ENCODE results near the gene PRDM4.
"Not testable (repeated sequence)": the region's sequence is repeated elsewhere in the genome, so short reads cannot be mapped to it uniquely, and the experiment has no call there.

PRDM4 gene

GRCh38 chr12:107767466-107767865 lies 6.5 kb upstream of the PRDM4 start:
- DNase-seq (ENCODE audit: low read depth) = no peak

- DNase-seq (ENCODE audit: low read depth) = no peak
Observed at GRCh38 chr12:107765316-107765715, 4.4 kb upstream of the PRDM4 start.

- no peak for DNase-seq (ENCODE audit: low read depth)
Observed at GRCh38 chr12:107764626-107765025, 3.7 kb upstream of the PRDM4 start.

- DNase-seq (ENCODE audit: low read depth) = no peak
Observed at GRCh38 chr12:107762874-107763273, 1.9 kb upstream of the PRDM4 start.

GRCh38 chr12:107761502-107761904 lies 566 bp upstream of the PRDM4 start:
- no peak for DNase-seq (ENCODE audit: low read depth)

- DNase-seq (ENCODE audit: low read depth) = no peak
Observed at GRCh38 chr12:107760207-107760808, 629 bp downstream of the PRDM4 start.

GRCh38 chr12:107759410-107759809 lies 1.5 kb downstream of the PRDM4 start:
- peak; percentile 77 for DNase-seq (ENCODE audit: low read depth)

- DNase-seq (ENCODE audit: low read depth) = no peak
Observed at GRCh38 chr12:107749083-107749482, 11.9 kb downstream of the PRDM4 start.

- DNase-seq (ENCODE audit: low read depth) = peak; percentile 46
Observed at GRCh38 chr12:107748472-107748871, 12.5 kb downstream of the PRDM4 start.

- DNase-seq (ENCODE audit: low read depth) = no peak
Observed at GRCh38 chr12:107736914-107737313, 24.0 kb downstream of the PRDM4 start.

- no peak for DNase-seq (ENCODE audit: low read depth)
Observed at GRCh38 chr12:107735763-107736162, 25.2 kb downstream of the PRDM4 start.

GRCh38 chr12:107734139-107734538 lies 26.8 kb downstream of the PRDM4 start:
- DNase-seq (ENCODE audit: low read depth) = no peak

GRCh38 chr12:107732365-107732764 lies 28.6 kb downstream of the PRDM4 start:
- no peak for DNase-seq (ENCODE audit: low read depth)

GRCh38 chr12:107731366-107731765 lies 29.6 kb downstream of the PRDM4 start:
- DNase-seq (ENCODE audit: low read depth) = no peak

- no peak for DNase-seq (ENCODE audit: low read depth)
Observed at GRCh38 chr12:107730618-107731341, 30.2 kb downstream of the PRDM4 start.

GRCh38 chr12:107727742-107728141 lies 33.2 kb downstream of the PRDM4 start:
- DNase-seq (ENCODE audit: low read depth) = not testable (repeated sequence)

- not testable (repeated sequence) for DNase-seq (ENCODE audit: low read depth)
Observed at GRCh38 chr12:107727327-107727726, 33.6 kb downstream of the PRDM4 start.

- no peak for DNase-seq (ENCODE audit: low read depth)
Observed at GRCh38 chr12:107718606-107719005, 42.3 kb downstream of the PRDM4 start.

GRCh38 chr12:107715780-107716179 lies 45.2 kb downstream of the PRDM4 start:
- DNase-seq (ENCODE audit: low read depth) = no peak

GRCh38 chr12:107705522-107705921 lies 55.4 kb downstream of the PRDM4 start:
- DNase-seq (ENCODE audit: low read depth) = not testable (repeated sequence)

GRCh38 chr12:107704041-107704440 lies 56.9 kb downstream of the PRDM4 start:
- DNase-seq (ENCODE audit: low read depth) = no peak

GRCh38 chr12:107702106-107702505 lies 58.8 kb downstream of the PRDM4 start:
- DNase-seq (ENCODE audit: low read depth) = no peak

GRCh38 chr12:107695772-107696171 lies 65.2 kb downstream of the PRDM4 start:
- DNase-seq (ENCODE audit: low read depth) = not testable (repeated sequence)
